Measurements from ENCODE around the gene LDB3.

Gene LDB3

DNA sequence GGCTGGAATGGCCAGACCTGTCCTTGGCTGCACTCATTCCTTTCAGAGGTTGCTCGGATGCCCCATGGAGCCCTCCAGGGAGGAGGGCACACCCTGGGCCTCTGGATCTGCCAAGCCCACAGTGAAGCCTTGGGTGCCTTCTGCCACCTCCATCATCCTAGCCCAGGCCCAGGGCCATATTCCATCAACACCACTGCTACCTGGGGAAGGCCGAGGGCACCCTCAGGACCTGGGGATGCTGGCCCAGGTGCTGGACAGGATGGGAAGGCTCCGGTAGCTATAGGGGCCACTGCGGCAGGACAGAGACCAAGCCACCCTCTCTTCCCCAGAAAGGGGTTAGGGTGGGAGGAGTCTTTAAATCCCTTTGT, 13.2 kb upstream of the LDB3 start:
- Histone ChIP-seq H3K4me3 (no peak overlapping the region), H3K27me3 (ENCODE audit: low read depth) (no peaks in the 10 kb centered on the region; the same call in 1 of the 2 replicates), H3K36me3 (replicated peaks) (no peaks in the 10 kb centered on the region), H3K4me1 (no peaks in the 10 kb centered on the region; the same call in 1 of the 2 replicates), H3K9me3 (no peaks in the 10 kb centered on the region)
- in situ Hi-C loops (cut with MboI; ENCODE audit: low sequenced_read_pairs), result no loop called here
- DNase-seq (ENCODE audit: low spot score in 2 of 2), result no peak

- in situ Hi-C loops (cut with MboI; ENCODE audit: low sequenced_read_pairs), result no loop called here
- no peaks in the 10 kb centered on the region for H3K36me3 ChIP-seq (replicated peaks)
- no peak for DNase-seq (ENCODE audit: low spot score in 2 of 2)
- H3K4me3 ChIP-seq, result no peak overlapping the region
- no peaks in the 10 kb centered on the region; the same call in 1 of the 2 replicates for H3K4me1 ChIP-seq
- H3K27me3 ChIP-seq (ENCODE audit: low read depth), result no peaks in the 10 kb centered on the region; the same call in 1 of the 2 replicates
- no peaks in the 10 kb centered on the region for H3K9me3 ChIP-seq
These were observed 12.7 kb upstream of the LDB3 start for GRCh38 chr10:86655596-86655995.

- Histone ChIP-seq H3K36me3 (replicated peaks) (no peaks in the 10 kb centered on the region), H3K4me1 (no peaks in the 10 kb centered on the region; the same call in 1 of the 2 replicates), H3K9me3 (no peaks in the 10 kb centered on the region), H3K4me3 (no peak overlapping the region), H3K27me3 (ENCODE audit: low read depth) (no peaks in the 10 kb centered on the region; the same call in 1 of the 2 replicates)
- in situ Hi-C loops (cut with MboI; ENCODE audit: low sequenced_read_pairs), result no loop called here
- no peak for DNase-seq (ENCODE audit: low spot score in 2 of 2)
These were observed 11.3 kb upstream of the LDB3 start for GRCh38 chr10:86657011-86657395.

- Histone ChIP-seq H3K9me3 (no peaks in the 10 kb centered on the region), H3K36me3 (replicated peaks) (no peaks in the 10 kb centered on the region), H3K4me1 (no peaks in the 10 kb centered on the region; the same call in 1 of the 2 replicates), H3K27me3 (ENCODE audit: low read depth) (no peaks in the 10 kb centered on the region; the same call in 1 of the 2 replicates), H3K4me3 (no peak overlapping the region)
- no peak for DNase-seq (ENCODE audit: low spot score in 2 of 2)
- in situ Hi-C loops (cut with MboI; ENCODE audit: low sequenced_read_pairs), result no loop called here
These were observed 10.8 kb upstream of the LDB3 start for GRCh38 chr10:86657396-86658011.

DNA sequence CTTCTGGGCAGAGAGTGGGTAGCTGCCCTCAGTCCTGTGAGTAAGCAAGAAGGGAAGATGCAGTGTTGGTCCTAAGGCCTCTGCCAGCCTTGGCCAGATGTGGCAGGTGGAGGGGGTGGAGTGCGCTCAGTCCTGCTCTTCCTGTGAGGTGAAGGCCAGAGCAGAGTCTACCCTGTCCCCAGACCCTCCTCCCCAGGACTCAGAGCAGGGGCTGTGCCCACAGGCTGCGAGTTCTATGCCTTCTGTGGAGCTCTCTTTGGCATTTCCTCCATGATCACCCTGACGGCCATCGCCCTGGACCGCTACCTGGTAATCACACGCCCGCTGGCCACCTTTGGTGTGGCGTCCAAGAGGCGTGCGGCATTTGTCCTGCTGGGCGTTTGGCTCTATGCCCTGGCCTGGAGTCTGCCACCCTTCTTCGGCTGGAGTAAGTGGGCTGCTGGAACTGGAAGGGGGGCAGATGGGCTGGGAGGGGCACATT, 10.0 kb upstream of the LDB3 start:
- DNase-seq (ENCODE audit: low spot score in 2 of 2), result no peak

DNA sequence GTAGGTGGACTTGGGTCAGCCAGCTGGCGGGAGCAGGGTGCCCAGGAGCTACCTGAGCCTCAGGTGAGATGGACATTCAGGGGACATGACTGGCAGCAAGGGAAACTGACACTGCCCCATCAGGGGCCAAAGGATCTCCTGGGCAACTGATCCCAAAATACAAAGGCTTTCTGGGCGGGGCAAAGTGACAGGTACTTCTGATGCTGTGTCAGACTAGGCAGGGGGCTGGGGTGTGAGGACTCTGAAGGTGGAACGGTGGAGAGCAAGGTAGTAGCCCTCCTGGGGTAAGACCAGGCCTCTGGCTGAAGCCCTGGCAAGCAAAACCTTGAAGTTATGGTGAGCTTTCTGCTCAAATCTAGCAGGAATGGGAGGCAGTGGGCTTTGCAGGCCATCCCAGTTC, 9.6 kb upstream of the LDB3 start:
- Histone ChIP-seq H3K27me3 (ENCODE audit: low read depth) (no peaks in the 10 kb centered on the region; the same call in 1 of the 2 replicates), H3K4me1 (no peaks in the 10 kb centered on the region), H3K9me3 (no peaks in the 10 kb centered on the region), H3K36me3 (replicated peaks) (no peaks in the 10 kb centered on the region), H3K4me3 (no peak overlapping the region)
- DNase-seq (ENCODE audit: low spot score in 2 of 2), result no peak
- in situ Hi-C loops (cut with MboI; ENCODE audit: low sequenced_read_pairs), result no loop called here

More for the DNA sequence above, 10.0 kb upstream of the LDB3 start:
- Histone ChIP-seq H3K4me1 (no peaks in the 10 kb centered on the region), H3K9me3 (no peaks in the 10 kb centered on the region), H3K27me3 (ENCODE audit: low read depth) (no peaks in the 10 kb centered on the region; the same call in 1 of the 2 replicates), H3K36me3 (replicated peaks) (no peaks in the 10 kb centered on the region), H3K4me3 (no peak overlapping the region)
- in situ Hi-C loops (cut with MboI; ENCODE audit: low sequenced_read_pairs), result no loop called here

- Histone ChIP-seq H3K36me3 (replicated peaks) (no peaks in the 10 kb centered on the region), H3K4me3 (no peak overlapping the region), H3K27me3 (ENCODE audit: low read depth) (no peaks in the 10 kb centered on the region; the same call in 1 of the 2 replicates), H3K4me1 (no peaks in the 10 kb centered on the region), H3K9me3 (no peaks in the 10 kb centered on the region)
- in situ Hi-C loops (cut with MboI; ENCODE audit: low sequenced_read_pairs), result no loop called here
- DNase-seq (ENCODE audit: low spot score in 2 of 2), result no peak
These were observed 9.1 kb upstream of the LDB3 start for GRCh38 chr10:86659161-86659691.

DNA sequence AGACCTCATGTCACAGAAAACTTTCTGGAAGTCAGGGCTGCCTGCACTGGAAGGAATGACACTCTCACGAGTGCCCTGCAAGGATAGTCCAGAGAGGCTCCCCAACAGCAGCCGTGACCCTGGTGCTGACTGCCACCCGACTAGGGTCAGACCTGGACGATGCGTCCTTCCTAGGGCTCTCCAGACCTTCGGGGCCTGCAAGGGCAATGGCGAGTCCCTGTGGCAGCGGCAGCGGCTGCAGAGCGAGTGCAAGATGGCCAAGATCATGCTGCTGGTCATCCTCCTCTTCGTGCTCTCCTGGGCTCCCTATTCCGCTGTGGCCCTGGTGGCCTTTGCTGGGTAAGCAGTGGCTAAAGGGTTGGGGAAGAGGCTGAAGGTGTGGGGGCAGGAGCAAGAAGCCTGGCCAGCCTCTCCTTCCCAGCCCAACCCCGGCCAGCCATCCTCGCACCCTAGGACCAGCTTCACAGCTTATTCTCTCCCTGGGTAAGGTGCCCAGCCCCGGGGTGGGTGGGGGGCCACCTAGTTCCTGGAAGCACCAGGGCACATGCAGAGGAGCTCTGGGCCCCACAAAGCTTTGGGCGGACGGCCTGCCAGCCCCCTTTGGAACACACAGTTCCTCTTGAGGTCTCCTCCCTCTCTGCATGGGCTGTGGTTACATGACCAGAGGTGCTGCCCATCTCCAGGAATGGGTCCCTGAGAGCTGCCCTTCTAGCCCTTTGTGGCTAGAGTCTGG, 8.4 kb upstream of the LDB3 start:
- H3K4me1 ChIP-seq, result no peaks in the 10 kb centered on the region
- no peak for DNase-seq (ENCODE audit: low spot score in 2 of 2)
- no peaks in the 10 kb centered on the region; the same call in 1 of the 2 replicates for H3K27me3 ChIP-seq (ENCODE audit: low read depth)
- no peak overlapping the region for H3K4me3 ChIP-seq
- no peaks in the 10 kb centered on the region for H3K9me3 ChIP-seq
- H3K36me3 ChIP-seq (replicated peaks), result no peaks in the 10 kb centered on the region
- in situ Hi-C loops (cut with MboI; ENCODE audit: low sequenced_read_pairs), result no loop called here

DNA sequence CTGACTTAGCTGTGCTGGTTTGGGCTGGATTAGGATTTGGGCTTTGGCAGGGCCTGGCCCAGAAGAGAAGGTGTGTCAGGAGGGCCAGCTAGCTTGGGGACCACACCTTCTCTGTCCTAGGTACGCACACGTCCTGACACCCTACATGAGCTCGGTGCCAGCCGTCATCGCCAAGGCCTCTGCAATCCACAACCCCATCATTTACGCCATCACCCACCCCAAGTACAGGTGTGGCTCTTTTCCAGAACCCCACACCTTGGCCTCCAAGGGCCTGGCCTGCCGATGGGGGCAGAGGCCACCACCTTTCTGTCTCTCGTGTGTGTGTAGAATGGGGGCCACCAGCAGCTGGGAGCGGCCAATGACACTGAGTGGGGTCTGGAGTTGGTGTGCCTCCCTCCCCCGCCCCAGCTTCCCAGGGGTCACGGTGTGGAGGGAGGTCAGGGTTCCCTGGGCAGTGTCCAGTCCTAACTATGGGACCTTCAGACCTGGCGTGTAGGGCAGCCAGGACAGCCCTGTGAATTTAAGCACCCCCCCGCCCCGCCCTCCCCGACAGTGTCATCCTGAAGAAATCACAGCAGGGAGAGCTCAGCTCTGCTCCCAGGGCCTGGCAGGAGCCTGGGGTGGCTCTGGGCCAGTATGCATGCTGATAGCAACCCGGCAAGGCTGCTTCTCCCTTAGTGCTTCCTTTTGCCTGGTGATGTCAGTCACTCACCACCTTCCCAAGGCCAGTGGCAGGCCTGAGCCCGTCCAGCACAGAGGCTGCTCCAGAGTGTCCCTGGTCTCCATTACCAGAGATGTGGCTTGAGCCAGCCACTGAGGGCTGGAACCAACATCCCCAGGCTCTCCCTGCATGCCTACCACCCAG, 6.9 kb upstream of the LDB3 start:
- Histone ChIP-seq H3K4me1 (no peaks in the 10 kb centered on the region), H3K27me3 (ENCODE audit: low read depth) (no peaks in the 10 kb centered on the region; the same call in 1 of the 2 replicates), H3K36me3 (replicated peaks) (no peaks in the 10 kb centered on the region), H3K4me3 (no peak overlapping the region), H3K9me3 (no peaks in the 10 kb centered on the region)
- in situ Hi-C loops (cut with MboI; ENCODE audit: low sequenced_read_pairs), result no loop called here
- DNase-seq (ENCODE audit: low spot score in 2 of 2), result no peak

- Histone ChIP-seq H3K4me3 (no peak overlapping the region), H3K27me3 (ENCODE audit: low read depth) (no peaks in the 10 kb centered on the region; the same call in 1 of the 2 replicates), H3K4me1 (no peaks in the 10 kb centered on the region), H3K36me3 (replicated peaks) (no peaks in the 10 kb centered on the region), H3K9me3 (no peaks in the 10 kb centered on the region)
- no peak for DNase-seq (ENCODE audit: low spot score in 2 of 2)
- in situ Hi-C loops (cut with MboI; ENCODE audit: low sequenced_read_pairs), result no loop called here
These were observed 5.9 kb upstream of the LDB3 start for GRCh38 chr10:86662186-86663045.

DNA sequence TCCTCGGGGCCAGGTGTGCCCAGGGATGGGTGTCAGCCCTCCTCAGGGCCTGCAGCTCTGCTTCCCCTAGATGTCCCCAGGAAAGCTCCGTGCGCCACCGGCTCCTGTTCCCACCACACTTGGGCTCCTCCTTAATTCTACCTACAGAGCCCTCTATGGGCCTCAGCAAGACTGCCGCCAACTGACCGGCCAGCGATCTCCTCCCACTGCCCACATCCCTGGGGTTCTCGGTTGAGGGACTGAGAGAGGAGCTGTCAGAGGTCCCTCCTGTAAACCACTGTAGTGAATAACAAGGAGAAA, 5.3 kb upstream of the LDB3 start:
- DNase-seq (ENCODE audit: low spot score in 2 of 2), result no peak
- H3K4me3 ChIP-seq, result no peak overlapping the region
- H3K4me1 ChIP-seq, result no peaks in the 10 kb centered on the region
- no peaks in the 10 kb centered on the region for H3K9me3 ChIP-seq
- in situ Hi-C loops (cut with MboI; ENCODE audit: low sequenced_read_pairs), result no loop called here
- no peaks in the 10 kb centered on the region; the same call in 1 of the 2 replicates for H3K27me3 ChIP-seq (ENCODE audit: low read depth)
- H3K36me3 ChIP-seq (replicated peaks), result no peaks in the 10 kb centered on the region

- in situ Hi-C loops (cut with MboI; ENCODE audit: low sequenced_read_pairs), result no loop called here
These were observed 4.6 kb upstream of the LDB3 start for GRCh38 chr10:86663576-86664339.

More at GRCh38 chr10:86663576-86664339, 4.6 kb upstream of the LDB3 start:
- no peaks in the 10 kb centered on the region for H3K9me3 ChIP-seq
- H3K4me1 ChIP-seq, result no peaks in the 10 kb centered on the region
- H3K36me3 ChIP-seq (replicated peaks), result no peaks in the 10 kb centered on the region
- no peaks in the 10 kb centered on the region for H3K27me3 ChIP-seq (ENCODE audit: low read depth)
- no peak for DNase-seq (ENCODE audit: low spot score in 2 of 2)
- H3K4me3 ChIP-seq, result no peak overlapping the region

All from HAP-1 (cell line).